ENCODE data around the gene ZNF563.

DNA sequence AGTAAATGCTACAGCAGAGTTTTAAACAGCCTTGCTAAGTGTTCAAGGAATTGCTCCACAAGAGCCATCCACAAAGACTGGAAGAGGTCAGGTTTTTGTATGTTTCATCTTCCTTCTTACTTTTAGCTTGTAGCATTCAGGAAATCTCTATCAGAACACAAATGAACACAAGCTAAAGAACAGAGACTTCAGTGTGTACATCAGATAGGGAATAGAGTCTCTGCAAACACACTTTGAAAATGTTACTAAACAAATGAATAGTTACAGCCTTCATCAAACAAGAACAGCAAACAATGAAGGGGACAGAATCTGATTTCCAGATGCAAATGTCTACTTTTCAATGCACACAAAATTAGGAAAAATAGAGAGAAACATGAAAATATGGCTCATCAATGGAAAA, 7.7 kb downstream of the ZNF563 start:
- TF ChIP-seq, protein P1, sequence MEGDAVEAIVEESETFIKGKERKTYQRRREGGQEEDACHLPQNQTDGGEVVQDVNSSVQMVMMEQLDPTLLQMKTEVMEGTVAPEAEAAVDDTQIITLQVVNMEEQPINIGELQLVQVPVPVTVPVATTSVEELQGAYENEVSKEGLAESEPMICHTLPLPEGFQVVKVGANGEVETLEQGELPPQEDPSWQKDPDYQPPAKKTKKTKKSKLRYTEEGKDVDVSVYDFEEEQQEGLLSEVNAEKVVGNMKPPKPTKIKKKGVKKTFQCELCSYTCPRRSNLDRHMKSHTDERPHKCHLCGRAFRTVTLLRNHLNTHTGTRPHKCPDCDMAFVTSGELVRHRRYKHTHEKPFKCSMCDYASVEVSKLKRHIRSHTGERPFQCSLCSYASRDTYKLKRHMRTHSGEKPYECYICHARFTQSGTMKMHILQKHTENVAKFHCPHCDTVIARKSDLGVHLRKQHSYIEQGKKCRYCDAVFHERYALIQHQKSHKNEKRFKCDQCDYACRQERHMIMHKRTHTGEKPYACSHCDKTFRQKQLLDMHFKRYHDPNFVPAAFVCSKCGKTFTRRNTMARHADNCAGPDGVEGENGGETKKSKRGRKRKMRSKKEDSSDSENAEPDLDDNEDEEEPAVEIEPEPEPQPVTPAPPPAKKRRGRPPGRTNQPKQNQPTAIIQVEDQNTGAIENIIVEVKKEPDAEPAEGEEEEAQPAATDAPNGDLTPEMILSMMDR (IDR thresholded peaks at IDR 0.05): no peak
- TF ChIP-seq EZH2 (IDR thresholded peaks at IDR 0.05; ENCODE audit: borderline replicate concordance, insufficient read depth, low read depth, low read length, poor library complexity, severe bottlenecking): no peak

All from B cell (primary cell).